Measurements from ENCODE around the gene ALPL.

- TF ChIP-seq CTCF (conservative IDR thresholded peaks at IDR 0.05 in 1 of 2, IDR thresholded peaks at IDR 0.05 in 1 of 2; ENCODE audit: low read depth in 1 of 2, low read length in 2 of 2) (peak; percentile 38 to 41), EZH2 (IDR thresholded peaks at IDR 0.05; ENCODE audit: low read length, missing control alignments) (peak; percentile 35)
These were observed 458 bp upstream of the ALPL start for GRCh38 chr1:21508580-21509350.

Data from fibroblast of lung (primary cell).